GM18951 (cell line): ENCODE measurements around the gene BLOC1S6.
"Not testable (repeated sequence)": the region's sequence is repeated elsewhere in the genome, so short reads cannot be mapped to it uniquely, and the experiment has no call there.

Experiments
- POLR2A ChIP-seq: IDR thresholded peaks from 4 replicates; pipeline ENCODE4 v1.6.1; 2011; ENCODE audit warnings: mild to moderate bottlenecking; ENCODE audit not compliant: insufficient read length, insufficient read depth; ENCODE audit errors: extremely low read depth
- in situ Hi-C: fragments of 300-500 bp; cut with MboI; formaldehyde crosslinking; loops from one replicate; pipeline ENCODE4 v1.12.0; 2022; ENCODE audit warnings: low sequenced_read_pairs, mixed read lengths, inconsistent platforms; ENCODE audit not compliant: unreplicated experiment

Gene BLOC1S6

DNA sequence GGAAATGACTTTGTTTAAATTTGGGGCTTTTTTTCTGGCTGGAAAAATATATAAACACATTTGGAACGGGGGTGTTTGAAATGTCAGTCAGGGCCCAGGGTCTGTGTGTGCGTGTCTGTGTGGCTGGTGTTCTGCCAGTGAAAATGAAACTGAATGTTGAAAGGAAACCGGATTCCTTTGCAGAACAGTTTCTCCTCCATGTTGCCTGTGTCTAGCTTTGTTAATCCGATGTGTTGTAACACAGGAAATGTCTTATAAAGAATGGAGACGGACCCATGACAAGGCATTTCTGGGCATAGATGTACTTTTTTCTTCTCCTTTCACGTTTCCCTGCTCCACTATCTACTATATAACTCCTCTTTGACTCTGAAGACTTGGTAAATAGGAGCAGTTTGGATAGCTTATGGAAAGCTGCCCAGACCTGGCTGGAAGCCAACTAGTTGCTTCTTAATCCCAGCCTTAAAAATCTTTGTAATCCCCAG lies 50.4 kb downstream of the BLOC1S6 start:
- TF ChIP-seq POLR2A: peak; percentile 25
- in situ Hi-C loops: no loop called here

DNA sequence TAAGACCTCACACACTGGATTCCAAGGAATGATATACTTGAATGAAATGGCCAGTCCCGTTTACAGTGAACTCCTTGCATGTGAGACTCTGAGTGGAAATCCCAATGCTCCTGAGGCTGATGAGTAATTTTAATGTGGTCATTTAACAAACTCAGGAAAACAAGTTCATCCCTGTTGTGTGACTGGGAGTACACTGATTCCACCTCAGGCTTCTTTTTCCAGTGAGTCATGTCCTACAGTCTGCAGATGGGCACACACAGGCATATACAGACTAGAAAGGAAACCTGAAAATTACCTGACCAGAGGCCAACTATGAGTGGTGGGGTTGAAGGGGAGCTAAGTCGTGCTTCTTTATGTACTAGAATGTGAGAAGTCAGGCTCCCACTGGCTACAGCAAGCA lies 53.4 kb downstream of the BLOC1S6 start:
- in situ Hi-C loops: no loop called here

DNA sequence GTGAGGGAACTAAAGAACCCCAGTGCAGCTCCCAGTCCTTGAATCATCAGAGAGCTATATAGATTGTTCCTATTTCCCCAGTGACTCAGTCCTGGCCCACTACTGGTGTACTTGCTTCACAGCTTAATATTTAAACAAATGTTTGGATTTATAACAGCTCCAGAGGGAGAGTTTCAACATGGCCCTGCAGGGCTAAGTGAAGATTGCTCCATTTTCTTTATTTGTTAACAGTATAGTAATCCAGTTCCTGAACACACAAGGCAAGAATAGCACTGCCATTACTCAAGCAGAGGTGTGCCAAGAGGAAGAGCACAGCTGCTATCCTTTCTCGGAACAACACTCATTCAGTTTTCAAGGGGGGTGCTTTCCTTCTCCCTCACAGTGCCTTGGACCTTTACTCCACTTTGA lies 54.2 kb downstream of the BLOC1S6 start:
- in situ Hi-C loops: no loop called here
- TF ChIP-seq POLR2A: no peak

More for the DNA sequence above, 53.4 kb downstream of the BLOC1S6 start:
- no peak for TF ChIP-seq POLR2A

DNA sequence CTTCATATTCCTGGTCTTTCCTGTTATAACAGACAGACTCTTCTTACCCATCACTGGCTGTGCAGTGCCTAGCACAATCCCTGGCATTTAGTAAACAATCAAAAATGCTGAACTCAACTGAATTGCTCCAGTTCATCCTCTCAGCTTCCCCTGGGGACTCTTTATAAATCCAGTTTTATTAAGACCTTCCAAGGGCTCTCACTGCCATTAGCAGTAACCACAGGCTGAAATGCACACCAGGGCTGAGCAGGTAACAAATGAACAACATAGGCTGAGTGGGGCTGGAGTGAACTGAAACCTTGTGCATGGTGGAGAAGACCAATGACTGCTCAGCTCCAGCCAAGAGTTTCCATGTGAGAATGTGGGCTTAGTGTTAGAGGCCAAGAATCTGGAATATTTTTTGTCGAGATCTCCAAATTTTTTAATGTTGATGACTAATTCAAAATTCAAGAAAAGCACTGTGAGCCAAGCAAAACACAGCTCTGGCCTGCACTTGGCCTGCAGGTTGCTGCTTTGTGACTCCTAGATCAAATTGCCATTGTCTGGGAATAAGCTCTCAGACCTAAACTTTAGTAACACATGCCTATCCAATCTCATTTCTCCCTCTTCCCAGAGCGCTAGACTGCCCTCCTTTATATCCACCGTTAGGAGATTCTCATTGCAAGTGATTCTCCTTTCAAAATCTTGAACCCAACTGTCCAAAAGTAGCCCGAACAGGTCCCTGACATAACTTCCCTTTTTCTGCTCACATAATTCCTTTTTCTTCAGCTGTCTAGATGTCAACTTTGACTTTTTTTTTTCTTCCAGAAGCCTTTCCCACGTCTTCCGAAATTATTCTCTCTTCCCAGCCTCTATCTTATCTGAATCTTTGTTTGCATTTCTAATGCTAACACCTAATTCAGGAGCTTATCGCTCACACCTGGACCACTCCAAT lies 55.1 kb downstream of the BLOC1S6 start:
- in situ Hi-C loops: no loop called here
- no peak for TF ChIP-seq POLR2A

DNA sequence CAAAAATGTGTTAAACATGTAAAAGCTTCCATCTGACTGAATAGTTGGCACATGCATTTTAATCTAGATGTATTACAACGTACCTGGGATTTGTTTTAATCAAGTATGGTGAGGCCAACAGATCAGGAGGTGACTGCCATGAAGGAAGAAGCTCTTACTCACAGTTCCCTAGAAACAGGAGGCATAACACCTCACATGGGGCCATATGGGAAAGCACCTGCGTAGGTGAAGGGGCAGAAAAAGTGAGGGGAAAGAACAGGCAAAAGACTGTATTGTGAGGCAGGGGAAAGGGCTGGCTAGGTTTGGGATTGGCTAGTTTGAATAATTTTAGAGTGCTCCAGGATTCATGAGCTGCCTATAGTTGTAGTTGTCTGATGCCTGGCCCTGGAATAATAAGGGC lies 57.3 kb downstream of the BLOC1S6 start:
- in situ Hi-C loops: no loop called here
- TF ChIP-seq POLR2A: no peak

DNA sequence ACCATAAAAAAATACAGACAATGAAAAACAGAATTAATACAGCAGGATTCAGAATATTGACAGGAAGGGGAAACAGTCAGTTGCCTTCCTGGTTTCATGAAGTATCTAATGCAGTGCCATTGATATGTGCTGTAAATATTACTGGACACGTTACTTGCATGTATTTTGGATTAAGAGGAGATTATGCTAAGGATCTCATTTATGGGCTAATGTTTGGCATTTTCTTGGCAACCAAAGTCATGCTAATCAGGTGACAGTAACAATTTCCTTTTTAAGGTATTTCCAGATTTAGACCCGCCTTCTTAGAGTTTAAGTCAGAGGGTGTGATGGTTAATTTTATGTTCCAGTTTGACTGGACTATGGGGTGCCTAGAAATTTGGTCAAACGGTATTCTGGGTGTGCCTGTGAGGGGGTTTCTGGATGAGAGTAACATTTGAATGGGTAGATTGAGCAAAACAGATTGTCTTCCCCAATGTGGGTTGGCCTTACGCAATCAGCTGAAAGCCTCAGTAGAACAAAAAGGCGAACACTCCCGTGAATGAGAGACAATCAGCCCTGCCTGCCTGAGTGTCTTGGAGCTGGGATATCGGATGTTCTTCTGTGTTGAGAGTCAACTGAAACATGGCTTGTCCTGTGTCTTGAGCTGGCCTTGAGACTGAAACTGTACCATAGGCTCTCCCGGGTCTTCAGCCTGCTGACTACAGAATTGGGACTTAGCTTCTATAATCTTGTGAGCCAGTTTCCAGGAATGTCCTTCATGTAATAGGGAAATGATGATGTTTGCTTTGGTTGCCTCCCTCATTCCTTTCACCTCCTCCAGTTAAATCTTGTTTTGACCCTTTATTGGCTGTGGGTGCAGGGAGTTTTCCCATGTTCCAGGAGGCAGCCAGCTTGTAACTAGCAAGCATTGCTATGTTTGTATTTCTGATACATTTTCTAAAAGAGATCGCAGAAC lies 58.1 kb downstream of the BLOC1S6 start:
- TF ChIP-seq POLR2A: no peak
- in situ Hi-C loops: no loop called here

DNA sequence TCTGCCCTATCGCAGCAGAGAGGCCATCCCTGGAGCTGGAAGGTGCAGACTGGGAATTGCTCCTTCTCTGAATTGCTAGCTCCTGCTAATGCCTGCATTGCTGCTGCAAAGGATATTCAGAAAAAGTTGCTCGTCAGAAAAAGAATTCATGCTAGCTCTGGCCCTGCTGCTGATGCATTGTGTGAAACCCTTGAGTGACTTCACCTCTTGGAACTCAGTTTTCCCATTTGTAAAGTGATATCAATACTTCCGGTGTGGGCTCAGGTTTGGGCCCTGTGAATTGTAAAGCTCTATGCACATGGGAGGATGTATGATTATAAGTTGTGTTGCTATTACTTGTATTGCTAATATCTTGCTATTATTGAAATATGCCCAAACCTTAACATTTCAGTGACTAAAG lies 59.0 kb downstream of the BLOC1S6 start:
- TF ChIP-seq POLR2A: no peak
- in situ Hi-C loops: no loop called here

DNA sequence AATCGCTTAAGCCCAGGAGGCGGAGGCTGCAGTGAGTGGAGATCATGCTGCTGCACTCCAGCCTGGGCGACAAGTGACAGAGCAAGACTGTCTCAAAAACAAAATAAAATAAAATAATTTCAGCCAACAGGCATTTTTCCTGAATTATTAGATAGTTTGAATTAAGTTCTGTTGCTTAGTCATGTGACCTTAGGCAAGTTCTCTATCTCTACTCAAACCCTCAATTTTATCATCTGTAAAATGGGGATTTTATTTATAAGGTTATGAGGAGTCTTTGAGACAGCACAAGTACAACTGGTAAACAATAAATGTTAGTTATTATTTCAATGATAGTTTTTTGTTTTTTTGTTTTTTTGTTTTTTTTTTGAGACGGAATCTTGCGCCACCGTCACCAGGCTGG lies 60.6 kb downstream of the BLOC1S6 start:
- in situ Hi-C loops: no loop called here
- no peak for TF ChIP-seq POLR2A

DNA sequence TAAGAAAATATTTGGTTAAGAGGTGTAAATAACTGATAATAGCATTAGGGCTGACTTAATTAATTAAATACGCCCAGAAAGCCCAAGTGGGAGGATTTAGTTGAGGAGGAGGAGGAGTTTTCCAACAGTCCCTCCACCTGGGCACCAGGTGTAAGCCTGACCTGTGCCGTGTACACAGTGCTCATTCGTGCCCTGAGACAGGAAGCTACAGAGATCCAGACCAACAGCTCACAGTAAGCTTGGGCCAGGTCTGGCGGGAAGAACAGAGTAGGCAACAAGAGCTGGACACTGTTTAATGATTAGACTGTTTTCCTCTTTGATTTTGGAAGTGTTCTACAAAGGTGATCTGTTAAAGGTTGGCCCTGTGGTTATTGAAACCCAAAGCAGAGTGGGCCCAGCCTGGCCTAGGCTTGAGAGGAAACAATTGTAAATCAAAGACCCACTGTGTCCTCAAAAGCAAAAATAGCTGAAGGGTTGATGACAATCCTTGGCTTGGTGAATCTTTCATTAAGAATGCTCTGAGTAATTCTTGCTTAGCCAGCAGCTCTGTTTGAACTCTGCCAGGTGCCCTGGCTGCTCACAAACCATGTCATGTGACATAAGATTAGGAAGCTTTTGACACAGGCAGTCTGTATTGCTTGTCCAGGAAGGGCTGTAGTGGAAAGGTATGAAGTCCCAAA lies 61.5 kb downstream of the BLOC1S6 start:
- in situ Hi-C loops: no loop called here
- no peak for TF ChIP-seq POLR2A

DNA sequence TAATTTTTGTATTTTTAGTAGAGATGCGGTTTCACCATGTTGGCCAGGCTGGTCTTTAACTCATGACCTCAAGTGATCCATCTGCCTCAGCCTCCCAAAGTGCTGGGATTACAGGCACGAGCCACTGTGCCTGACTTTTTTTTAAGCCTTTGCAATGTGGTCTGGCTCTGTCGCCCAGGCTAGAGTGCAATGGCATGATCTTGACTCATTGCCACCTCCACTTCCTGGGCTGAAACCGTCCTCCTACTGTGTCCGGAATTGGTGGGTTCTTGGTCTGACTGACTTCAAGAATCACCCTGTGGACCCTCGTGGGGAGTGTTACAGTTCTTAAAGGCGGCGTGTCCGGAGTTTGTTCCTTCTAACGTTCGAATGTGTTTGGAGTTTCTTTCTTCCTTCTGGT lies 62.8 kb downstream of the BLOC1S6 start:
- in situ Hi-C loops: not testable (repeated sequence)

DNA sequence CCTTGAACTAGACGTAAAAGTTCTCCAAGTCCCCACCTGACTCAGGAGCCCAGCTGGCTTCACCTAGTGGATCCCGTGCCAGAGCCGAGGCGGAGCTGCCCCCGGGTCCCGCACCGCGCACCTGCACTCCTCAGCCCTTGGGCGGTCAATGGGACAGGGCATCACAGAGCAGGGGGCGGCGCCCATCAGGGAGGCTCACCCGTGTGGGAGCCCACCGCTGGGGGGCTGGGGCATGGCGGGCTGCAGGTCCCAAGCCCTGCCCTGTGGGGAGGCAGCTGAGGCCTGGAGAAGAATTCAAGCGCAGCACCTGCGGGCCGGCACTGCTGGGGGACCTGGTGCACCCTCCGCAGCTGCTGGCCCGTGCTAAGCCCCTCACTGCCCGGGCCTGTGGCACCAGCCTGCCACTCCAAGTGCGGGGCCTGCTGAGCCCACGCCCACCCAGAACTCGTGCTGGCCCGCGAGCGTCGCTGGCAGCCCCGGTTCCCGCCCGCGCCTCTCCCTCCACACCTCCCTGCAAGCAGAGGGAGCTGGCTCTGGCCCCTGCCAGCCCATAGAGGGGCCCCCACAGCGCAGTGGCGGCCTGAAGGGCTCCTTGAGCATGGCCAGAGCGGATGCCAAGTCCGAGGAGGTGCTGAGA lies 63.8 kb downstream of the BLOC1S6 start:
- in situ Hi-C loops: no loop called here
- no peak for TF ChIP-seq POLR2A

DNA sequence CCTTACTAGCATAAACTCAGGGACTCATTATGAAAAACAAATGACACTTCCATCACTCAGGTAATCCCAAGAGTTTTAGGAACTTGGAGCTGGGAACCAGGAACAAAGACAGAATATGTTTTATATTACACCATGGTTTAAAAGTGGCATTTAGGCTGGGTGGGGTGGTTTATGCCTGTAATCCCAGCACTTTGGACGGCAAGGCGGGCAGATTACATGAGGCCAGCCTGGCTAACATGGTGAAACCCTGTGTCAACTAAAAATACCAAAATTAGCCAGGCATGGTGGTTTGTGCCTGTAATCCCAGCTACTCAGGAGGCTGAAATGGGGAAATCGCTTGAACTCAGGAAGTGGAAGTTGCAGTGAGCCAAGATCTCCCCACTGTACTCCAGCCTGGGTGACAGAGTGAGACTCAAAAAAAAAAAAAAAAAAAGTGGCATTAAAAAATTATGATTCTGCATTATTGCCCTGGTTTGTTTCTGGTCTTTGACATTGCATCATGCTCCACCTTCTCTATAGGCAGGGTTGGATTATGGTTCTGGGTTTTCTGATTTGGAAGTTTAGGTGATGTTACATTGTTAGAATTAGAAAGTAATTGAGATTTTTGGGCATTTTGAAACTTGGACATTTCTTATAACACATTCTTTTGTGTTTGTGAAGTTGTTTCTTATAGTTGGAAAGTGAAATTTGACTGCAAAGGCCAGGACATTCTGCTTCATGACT lies 66.7 kb downstream of the BLOC1S6 start:
- TF ChIP-seq POLR2A: no peak
- in situ Hi-C loops: no loop called here
